Keratinocyte (primary cell): ENCODE results near the gene FSTL5.

Source experiments
- CTCF ChIP-seq, 3 experiments: IDR thresholded peaks in 1 of 3; conservative IDR thresholded peaks in 1 of 3; optimal IDR thresholded peaks in 1 of 3; 2 replicates in 2 of 3; 3 replicates in 1 of 3; pipeline versions ENCODE3 to v1.5.1; 2011; ENCODE audit warnings: low read length in 3 of 3, mild to moderate bottlenecking in 3 of 3, moderate library complexity in 2 of 3, control low read depth in 1 of 3, inconsistent platforms in 1 of 3; ENCODE audit not compliant: insufficient read depth in 2 of 3; ENCODE audit errors: extremely low read depth in 1 of 3
- EZH2 ChIP-seq: IDR thresholded peaks from one replicate; pipeline ENCODE4 v1.6.1; 2012; ENCODE audit warnings: inconsistent platforms, mild to moderate bottlenecking, low read length, moderate library complexity

GRCh38 chr4:161655148-161655547 is 508.7 kb downstream of the FSTL5 start:
- no peak for TF ChIP-seq CTCF (optimal IDR thresholded peaks at IDR 0.05 in 1 of 3, IDR thresholded peaks at IDR 0.05 in 1 of 3, conservative IDR thresholded peaks at IDR 0.05 in 1 of 3; ENCODE audit: extremely low read depth in 1 of 3, insufficient read depth in 2 of 3, low read length in 3 of 3)
- no peak for TF ChIP-seq EZH2
